HG03469 (cell line): ENCODE measurements around the gene TUBB4A.

Experiments used
- ATAC-seq: cut with Tn5 transposase; IDR thresholded peaks from one replicate; pipeline ENCODE4 v1.9.1; 2021; ENCODE audit warnings: mild to moderate bottlenecking, moderate library complexity, moderate number of reproducible peaks; ENCODE audit not compliant: unreplicated experiment

TUBB4A gene

GRCh38 chr19:6472713-6473112 is 29.4 kb downstream of the TUBB4A start:
- ATAC-seq: no peak

- no peak for ATAC-seq
Observed at GRCh38 chr19:6471076-6471475, 31.0 kb downstream of the TUBB4A start.

- no peak for ATAC-seq
Observed at GRCh38 chr19:6470173-6470572, 31.9 kb downstream of the TUBB4A start.

- no peak for ATAC-seq
Observed at GRCh38 chr19:6467384-6467783, 34.7 kb downstream of the TUBB4A start.

GRCh38 chr19:6466526-6467248 is 35.4 kb downstream of the TUBB4A start:
- no peak for ATAC-seq

GRCh38 chr19:6465663-6466062 is 36.4 kb downstream of the TUBB4A start:
- ATAC-seq: no peak

- no peak for ATAC-seq
Observed at GRCh38 chr19:6465006-6465405, 37.1 kb downstream of the TUBB4A start.

GRCh38 chr19:6464070-6464873 is 37.8 kb downstream of the TUBB4A start, which contains the start of gene CRB3:
TSS of gene CRB3 (plus strand) at chr19:6464271. CDS start at chr19:6464702, 431 bp downstream.
- ATAC-seq: no peak

- ATAC-seq: peak; percentile 46
Observed at GRCh38 chr19:6460099-6460884, 41.8 kb downstream of the TUBB4A start.

GRCh38 chr19:6459262-6460098 is 42.6 kb downstream of the TUBB4A start, which contains the start of gene SLC25A23:
TSS of gene SLC25A23 (minus strand) at chr19:6459792. CDS start at chr19:6459628, 164 bp downstream.
- peak; percentile 13 for ATAC-seq

- no peak for ATAC-seq
Observed at GRCh38 chr19:6458695-6459261, 43.3 kb downstream of the TUBB4A start.

GRCh38 chr19:6457958-6458694 is 44.0 kb downstream of the TUBB4A start:
- ATAC-seq: no peak

GRCh38 chr19:6455924-6456323 is 46.2 kb downstream of the TUBB4A start:
- no peak for ATAC-seq

- no peak for ATAC-seq
Observed at GRCh38 chr19:6453951-6454565, 48.1 kb downstream of the TUBB4A start.

GRCh38 chr19:6452899-6453298 is 49.2 kb downstream of the TUBB4A start:
- no peak for ATAC-seq

- no peak for ATAC-seq
Observed at GRCh38 chr19:6452223-6452614, 49.9 kb downstream of the TUBB4A start.

GRCh38 chr19:6451583-6452222 is 50.4 kb downstream of the TUBB4A start:
- ATAC-seq: no peak

GRCh38 chr19:6450166-6450565 is 51.9 kb downstream of the TUBB4A start:
- ATAC-seq: no peak
